Stomach (tissue), 9 donors: Measurements from ENCODE around the gene PSME1. TPM values are rescaled to one million over a fixed set of nuclear protein-coding genes. Genes with fewer than 3 reads are reported as not detected.
A peak's percentile ranks its signal among the peaks of the same experiment; 100 is the strongest.

Experiments used
- DNase-seq, 2 donors: peaks; one replicate each; pipeline versions ENCODE4 v3.0.0 to v3.0.0-alpha.2; 2013 to 2019
- H3K27ac ChIP-seq, 5 donors: fragments of 200-600 bp in 4 of 5; sonication (generic) in 4 of 5; one replicate each; pipeline ENCODE4 v1.5.1; 2013 to 2019; ENCODE audit warnings: mild to moderate bottlenecking in 1 of 5, moderate library complexity in 1 of 5
- H3K27me3 ChIP-seq, 3 donors: fragments of 200-600 bp; sonication (generic); one replicate each; pipeline ENCODE4 v1.5.1; 2017 to 2019; ENCODE audit warnings: mixed run types in 1 of 3
- H3K36me3 ChIP-seq, 4 donors: fragments of 200-600 bp; sonication (generic); 1 replicate in 3 of 4; 2 replicates in 1 of 4; pipeline ENCODE4 v1.5.1; 2016 to 2019
- H3K4me1 ChIP-seq, 4 donors: fragments of 200-600 bp; sonication (generic); one replicate each; pipeline ENCODE4 v1.5.1; 2016 to 2019
- H3K4me3 ChIP-seq, 4 donors: fragments of 200-600 bp; sonication (generic) in 3 of 4; one replicate each; pipeline ENCODE4 v1.5.1; 2016 to 2019; ENCODE audit warnings: mild to moderate bottlenecking in 1 of 4
- H3K9me3 ChIP-seq, 4 donors: fragments of 200-600 bp; sonication (generic); one replicate each; pipeline ENCODE4 v1.5.1; 2016 to 2019
- EP300 ChIP-seq: sonication (generic); formaldehyde crosslinking; IDR thresholded peaks from one replicate; pipeline ENCODE4 v1.6.1; 2017; ENCODE audit warnings: antibody characterized with exemption
- POLR2A ChIP-seq, 4 donors: fragments of 450-650 bp; IDR thresholded peaks; one replicate each; pipeline ENCODE4 v1.6.1; 2016; ENCODE audit warnings: antibody characterized with exemption in 4 of 4, control low read depth in 2 of 4, mild to moderate bottlenecking in 1 of 4, moderate library complexity in 1 of 4
- POLR2AphosphoS5 ChIP-seq, 3 donors: sonication (generic); formaldehyde crosslinking; IDR thresholded peaks; one replicate each; pipeline ENCODE4 v1.6.1; 2016; ENCODE audit warnings: antibody characterized with exemption in 3 of 3
- WGBS, 5 donors: extraction: QIAGEN DNeasy Blood & Tissue Kit in 3 of 5; methylation state at CpG; one replicate each; pipeline versions ENCODE4 v1.1.5 to v1.1.7; 2013 to 2018; 5-methylcytosine and 5-hydroxymethylcytosine counted together
- intact Hi-C: fragments of 100-400 bp; cut with DNase I; formaldehyde crosslinking; loops from one replicate; pipeline ENCODE4 v1.15.1; 2023; ENCODE audit warnings: low total_unique reads
- polyA plus RNA-seq, 3 donors: library from polyadenylated mRNA; stranded (reverse); fragments of 200-250 nt; gene quantifications; one replicate each; pipeline ENCODE4 v1.2.3, GENCODE V29; 2013
- total RNA-seq, 5 donors: library from RNA; depleted of rRNA; stranded (reverse); fragments of >200 nt; gene quantifications; one replicate each; pipeline versions ENCODE4 v1.1.0 to v1.2.3, GENCODE V29; 2014 to 2016
- TF ChIP-seq, protein P1 (sequence below), 7 experiments: fragments of 450-650 bp in 4 of 7; fragments of 200-600 bp in 3 of 7; sonication (generic) in 3 of 7; IDR thresholded peaks; one replicate each; pipeline ENCODE4 v1.5.1; 2016 to 2019; ENCODE audit warnings: antibody characterized with exemption in 7 of 7, control low read depth in 2 of 7, mild to moderate bottlenecking in 1 of 7
- donor health status: healthy with polysubstance abuse.
- donor health status: Bipolar disorder and iron deficiency.
- donor health status: healthy.

The PSME1 gene
- total and polyA plus RNA-seq, 8 donors = 38.5 to 322 (median 114) TPM

- Histone ChIP-seq H3K9me3 (no peaks in the 10 kb centered on the region), H3K27ac (peak within 1 kb of the TSS; percentile 94 to 100 (median 98)), H3K4me3 (peak within 1 kb of the TSS; percentile 56 to 81 (median 64)), H3K27me3 (no peaks in the 10 kb centered on the region), H3K36me3 (peaks cover 18 to 29% (median 27%) of the 10 kb centered on the region in 4 donors), H3K4me1 (peaks cover 19 to 38% (median 34%) of the 10 kb centered on the region in 4 donors)
- TF ChIP-seq EP300 (peak; percentile 84), POLR2AphosphoS5 (IDR thresholded peaks at IDR 0.05) (peak; percentile 59 to 85 (median 82)), POLR2A (IDR thresholded peaks at IDR 0.05) (no peak)
- TF ChIP-seq, protein P1, sequence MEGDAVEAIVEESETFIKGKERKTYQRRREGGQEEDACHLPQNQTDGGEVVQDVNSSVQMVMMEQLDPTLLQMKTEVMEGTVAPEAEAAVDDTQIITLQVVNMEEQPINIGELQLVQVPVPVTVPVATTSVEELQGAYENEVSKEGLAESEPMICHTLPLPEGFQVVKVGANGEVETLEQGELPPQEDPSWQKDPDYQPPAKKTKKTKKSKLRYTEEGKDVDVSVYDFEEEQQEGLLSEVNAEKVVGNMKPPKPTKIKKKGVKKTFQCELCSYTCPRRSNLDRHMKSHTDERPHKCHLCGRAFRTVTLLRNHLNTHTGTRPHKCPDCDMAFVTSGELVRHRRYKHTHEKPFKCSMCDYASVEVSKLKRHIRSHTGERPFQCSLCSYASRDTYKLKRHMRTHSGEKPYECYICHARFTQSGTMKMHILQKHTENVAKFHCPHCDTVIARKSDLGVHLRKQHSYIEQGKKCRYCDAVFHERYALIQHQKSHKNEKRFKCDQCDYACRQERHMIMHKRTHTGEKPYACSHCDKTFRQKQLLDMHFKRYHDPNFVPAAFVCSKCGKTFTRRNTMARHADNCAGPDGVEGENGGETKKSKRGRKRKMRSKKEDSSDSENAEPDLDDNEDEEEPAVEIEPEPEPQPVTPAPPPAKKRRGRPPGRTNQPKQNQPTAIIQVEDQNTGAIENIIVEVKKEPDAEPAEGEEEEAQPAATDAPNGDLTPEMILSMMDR (IDR thresholded peaks at IDR 0.05) = no peak
- peak; percentile 97 to 100 for DNase-seq
- intact Hi-C loops = no loop called here
- 0 to 1% (median 0%) methylated on average over 59 to 65 of the region's 65 CpGs for WGBS, 5 donors
Observed at GRCh38 chr14:24114532-24115421, 21.2 kb upstream of the PSME1 start, which contains the start of the genes DCAF11 and NRL. TSS of gene DCAF11 (plus strand) at chr14:24114777. CDS start at chr14:24115595, 818 bp downstream. TSS of gene NRL (minus strand) at chr14:24114949. CDS start at chr14:24082848, 32,101 bp downstream.

DNA sequence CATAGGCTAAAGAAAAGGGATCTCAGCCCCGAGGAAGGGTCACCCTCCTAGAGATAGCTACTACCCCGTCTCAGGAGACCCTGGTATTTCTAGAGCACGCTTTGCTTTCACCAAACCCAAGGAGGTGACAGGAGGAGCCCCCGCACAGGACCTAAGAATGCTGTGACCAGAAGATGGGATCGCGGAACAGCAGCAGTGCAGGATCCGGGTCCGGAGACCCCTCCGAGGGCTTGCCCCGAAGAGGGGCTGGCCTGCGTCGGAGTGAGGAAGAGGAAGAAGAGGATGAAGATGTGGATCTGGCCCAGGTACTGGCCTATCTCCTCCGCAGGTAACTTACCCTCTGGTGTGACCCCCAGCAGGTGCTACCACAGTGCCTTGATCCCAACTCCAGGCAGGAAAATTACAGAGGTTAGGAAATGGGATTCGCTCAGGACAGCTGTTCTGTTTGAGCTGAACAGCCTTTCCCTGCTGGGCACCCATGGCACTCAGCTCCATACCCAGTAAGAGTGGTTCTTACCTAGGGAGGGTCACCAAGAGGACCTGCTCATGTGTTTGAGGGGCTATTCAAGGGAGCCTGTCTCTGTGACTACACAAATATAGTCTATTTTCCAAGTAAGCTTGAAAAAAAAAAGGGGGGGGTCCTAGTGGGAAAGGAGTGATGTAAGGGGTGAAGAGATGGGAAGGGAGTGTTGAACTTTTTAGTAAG, 20.4 kb upstream of the PSME1 start:
- peaks cover 25 to 37% (median 35%) of the 10 kb centered on the region in 4 donors for H3K36me3 ChIP-seq
- no peaks in the 10 kb centered on the region for H3K27me3 ChIP-seq
- TF ChIP-seq POLR2A (IDR thresholded peaks at IDR 0.05) = no peak
- no peak for TF ChIP-seq POLR2AphosphoS5 (IDR thresholded peaks at IDR 0.05)
- no peak for TF ChIP-seq EP300
- TF ChIP-seq, protein P1 (IDR thresholded peaks at IDR 0.05) = no peak
- intact Hi-C loops = no loop called here
- WGBS, 5 donors = 1 to 3% (median 1%) methylated on average over 14 of the region's 14 CpGs
- peak overlapping the region; percentile 56 to 81 (median 64) for H3K4me3 ChIP-seq
- peaks cover 19 to 34% (median 33%) of the 10 kb centered on the region in 4 donors for H3K4me1 ChIP-seq
- no peaks in the 10 kb centered on the region for H3K9me3 ChIP-seq
- DNase-seq = no peak
- peak overlapping the region; percentile 72 to 100 (median 98) for H3K27ac ChIP-seq

DNA sequence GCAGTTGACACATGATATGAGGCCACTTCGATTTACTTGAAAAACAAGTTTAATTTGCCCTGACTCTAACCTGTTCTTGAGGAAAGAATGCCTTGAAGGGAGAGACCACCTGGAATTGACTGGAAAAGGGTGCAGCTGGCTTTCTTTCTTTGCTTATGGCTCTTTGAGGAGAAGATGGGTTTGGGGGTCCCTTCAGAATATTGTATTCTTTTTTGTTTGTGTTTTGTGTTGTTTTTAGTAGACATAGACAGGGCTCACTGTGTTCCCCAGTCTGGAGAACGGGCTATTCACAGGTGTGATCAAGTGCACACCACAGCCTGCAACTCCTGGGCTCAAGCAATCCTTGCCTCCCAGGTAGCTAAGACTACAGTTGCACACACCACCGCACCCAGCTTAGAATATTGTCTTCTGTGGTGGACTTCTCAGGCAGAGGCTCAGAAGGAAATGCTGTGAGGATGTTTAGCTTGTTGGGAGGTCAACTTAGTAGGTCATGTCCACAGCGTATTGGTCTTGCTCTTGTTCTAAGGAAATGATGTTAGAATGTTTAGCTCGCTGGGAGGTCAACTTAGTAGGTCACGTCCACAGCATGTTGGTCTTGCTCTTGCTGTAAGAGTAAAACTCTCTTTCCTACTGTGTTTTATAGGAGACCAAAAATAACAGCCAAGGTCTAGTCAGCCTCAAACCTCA, 19.7 kb upstream of the PSME1 start:
- no peaks in the 10 kb centered on the region for H3K27me3 ChIP-seq
- peaks cover 32 to 44% (median 42%) of the 10 kb centered on the region in 4 donors for H3K36me3 ChIP-seq
- H3K4me1 ChIP-seq = peaks cover 19 to 29% (median 28%) of the 10 kb centered on the region in 4 donors
- intact Hi-C loops = no loop called here
- H3K9me3 ChIP-seq = no peaks in the 10 kb centered on the region
- WGBS, 5 donors = 41 to 60% (median 55%) methylated on average over 6 of the region's 6 CpGs
- TF ChIP-seq POLR2AphosphoS5 (IDR thresholded peaks at IDR 0.05) (no peak), POLR2A (IDR thresholded peaks at IDR 0.05) (no peak), EP300 (no peak)
- TF ChIP-seq, protein P1 (IDR thresholded peaks at IDR 0.05) = no peak
- peak overlapping the region in 3 of 5 donors; percentile 94 to 100 (median 99) for H3K27ac ChIP-seq
- DNase-seq = no peak
- peak overlapping the region; percentile 56 to 81 (median 64) for H3K4me3 ChIP-seq
